CD4-positive, alpha-beta T cell treated with Interleukin-17A for 4 hours (primary cell): ENCODE results near the gene PROP1.
"Not testable (repeated sequence)": the region's sequence is repeated elsewhere in the genome, so short reads cannot be mapped to it uniquely, and the experiment has no call there.

Experiments
- DNase-seq: peaks from one replicate; pipeline ENCODE4 v3.0.0-alpha.2; 2020; ENCODE audit warnings: mixed read lengths

The PROP1 gene

DNA sequence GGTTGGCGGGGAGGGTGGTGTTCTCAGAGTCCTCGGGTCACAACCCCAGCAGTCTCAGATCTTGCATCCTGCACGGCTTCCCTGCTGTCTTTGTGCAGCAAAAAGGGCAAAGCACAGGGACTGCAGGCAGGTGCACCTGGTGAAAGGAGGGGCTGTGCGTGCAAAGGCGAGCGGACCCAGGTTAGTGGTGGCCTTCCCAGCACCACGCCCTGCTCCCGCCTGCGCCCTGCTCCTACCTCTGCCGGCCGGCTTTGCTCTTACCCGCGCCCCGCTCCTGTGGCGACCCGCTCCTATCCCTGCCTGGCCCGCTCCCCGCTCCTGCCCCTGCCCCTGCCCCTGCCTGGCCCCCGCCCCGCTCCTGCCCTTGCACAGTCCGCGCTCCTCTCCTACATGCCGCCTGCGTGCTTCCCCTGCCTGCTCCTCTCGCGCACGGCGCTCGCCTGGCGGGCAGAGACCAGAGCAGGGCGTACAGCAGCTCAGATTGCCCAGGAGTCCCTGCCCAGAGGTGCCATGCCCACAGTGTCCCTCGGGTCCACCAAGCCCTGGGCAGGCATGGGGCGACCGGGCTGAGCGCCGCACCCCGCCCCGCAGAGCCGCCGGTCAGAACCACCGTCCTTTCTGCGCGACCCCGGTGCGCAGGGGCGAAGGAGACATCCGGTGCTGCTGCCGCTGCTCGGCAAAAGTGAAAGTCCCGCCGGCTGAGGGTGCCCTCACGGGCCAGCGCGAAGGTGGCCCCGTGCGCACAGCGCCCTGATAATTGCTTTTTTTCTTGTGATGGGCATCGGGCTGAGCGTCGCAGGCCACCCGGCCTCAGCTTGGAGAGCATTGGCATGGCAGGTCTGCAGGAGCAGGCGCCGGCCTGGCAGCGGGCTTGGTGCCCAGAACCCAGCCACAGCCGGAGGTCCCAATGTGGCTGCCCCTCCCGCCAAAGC, 52.0 kb downstream of the PROP1 start:
- DNase-seq: peak; percentile 54

DNA sequence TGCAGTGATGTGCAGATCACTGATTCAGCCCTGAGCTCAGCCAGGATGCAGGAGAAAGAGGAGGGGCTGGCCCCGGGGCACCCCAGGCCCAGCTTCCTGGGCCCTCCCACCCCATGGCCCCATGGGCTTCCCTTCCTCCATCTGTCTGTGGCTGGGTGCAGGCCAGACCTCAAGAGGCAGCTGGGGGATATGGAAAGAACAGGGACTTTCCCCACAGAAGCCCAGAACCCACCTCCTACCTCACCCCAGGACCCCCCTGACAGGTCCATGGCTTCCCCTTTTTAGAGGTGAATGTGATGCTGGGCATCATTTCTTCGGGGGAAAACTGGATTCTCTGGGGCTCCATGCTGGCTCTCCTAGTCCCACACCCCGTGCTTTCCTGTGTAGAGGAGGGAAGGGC, 53.1 kb downstream of the PROP1 start:
- not testable (repeated sequence) for DNase-seq
